NK-92 treated with Interleukin-12 subunit alpha and Interleukin-12 subunit beta, amount 100 ng/mL, for 24 hours (cell line): ENCODE data around the gene CEL.
"Not testable (repeated sequence)": the region's sequence is repeated elsewhere in the genome, so short reads cannot be mapped to it uniquely, and the experiment has no call there.

Experiments
- DNase-seq: peaks from one replicate; lab custom pipeline; 2025; lab: John Stamatoyannopoulos, UW

Gene CEL

DNA sequence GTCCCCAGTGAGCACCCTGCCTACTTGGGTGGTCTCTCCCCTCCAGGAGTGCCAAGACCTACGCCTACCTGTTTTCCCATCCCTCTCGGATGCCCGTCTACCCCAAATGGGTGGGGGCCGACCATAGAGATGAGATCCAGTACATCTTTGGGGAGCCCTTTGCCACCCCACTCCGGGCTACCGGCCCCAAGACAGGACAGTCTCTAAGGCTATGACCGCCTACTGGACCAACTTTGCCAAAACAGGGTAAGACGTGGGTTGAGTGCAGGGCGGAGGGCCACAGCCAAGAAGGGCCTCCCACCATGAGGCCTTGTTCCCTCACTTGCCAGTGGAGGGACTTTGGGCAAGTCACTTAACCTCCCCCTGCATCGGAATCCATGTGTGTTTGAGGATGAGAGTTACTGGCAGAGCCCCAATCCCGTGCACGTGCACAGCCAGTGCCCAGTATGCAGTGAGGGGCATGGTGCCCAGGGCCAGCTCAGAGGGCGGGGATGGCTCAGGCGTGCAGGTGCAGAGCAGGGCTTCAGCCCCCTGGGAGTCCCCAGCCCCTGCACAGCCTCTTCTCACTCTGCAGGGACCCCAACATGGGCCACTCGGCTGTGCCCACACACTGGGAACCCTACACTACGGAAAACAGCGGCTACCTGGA is 24.6 kb downstream of the CEL start:
- DNase-seq = not testable (repeated sequence)

DNA sequence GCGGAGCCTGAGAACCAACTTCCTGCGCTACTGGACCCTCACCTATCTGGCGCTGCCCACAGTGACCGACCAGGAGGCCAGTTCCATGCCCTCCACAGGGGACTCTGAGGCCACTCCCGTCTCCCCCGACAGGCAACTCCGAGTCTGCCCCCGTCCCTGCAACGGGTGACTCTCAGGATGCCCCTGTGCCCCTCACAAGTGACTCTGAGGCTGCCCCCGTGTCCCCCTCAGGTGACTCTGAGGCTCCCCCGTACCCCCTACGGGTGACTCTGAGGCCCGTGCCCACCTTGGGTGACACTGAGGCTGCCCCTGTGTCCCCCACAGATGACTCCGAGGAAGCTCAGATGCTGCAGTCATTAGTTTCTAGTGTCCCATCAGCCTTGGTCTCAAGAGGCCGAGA is 25.1 kb downstream of the CEL start:
- DNase-seq = no peak

DNA sequence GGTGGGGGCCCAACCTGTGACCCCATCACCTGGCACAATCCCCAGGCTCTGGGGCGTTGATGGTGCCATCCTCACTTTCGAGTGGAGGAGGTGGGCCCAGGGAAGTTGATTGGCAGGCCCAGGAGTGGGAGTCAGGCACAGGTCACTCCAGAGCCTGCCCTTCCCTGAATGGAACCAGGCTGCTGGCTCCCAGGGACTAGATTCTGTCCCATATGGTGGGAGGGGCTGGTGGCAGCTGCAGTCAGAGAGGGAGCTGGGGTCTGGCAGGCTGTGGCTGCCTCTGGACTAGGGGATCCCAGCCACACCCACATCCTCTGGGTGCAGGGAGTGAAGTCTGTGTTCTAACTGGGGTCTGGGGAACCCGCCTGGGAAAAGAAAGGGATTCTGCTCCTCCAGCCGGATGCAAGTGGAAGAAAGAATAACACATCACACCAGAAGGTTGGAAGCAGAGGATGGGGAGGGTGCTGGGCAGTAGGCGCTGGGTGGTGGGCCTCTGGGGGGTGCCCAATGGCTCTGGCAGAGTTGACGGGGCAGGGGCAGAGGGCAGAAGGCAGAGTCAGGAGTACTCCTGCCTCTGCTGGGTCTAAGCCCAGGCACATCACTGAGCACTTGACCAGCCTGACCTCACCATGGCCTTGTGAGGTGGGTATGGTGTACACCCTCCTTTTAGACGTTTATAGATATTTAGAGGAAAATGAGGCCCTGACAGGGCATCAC is 25.8 kb downstream of the CEL start:
- DNase-seq = no peak

DNA sequence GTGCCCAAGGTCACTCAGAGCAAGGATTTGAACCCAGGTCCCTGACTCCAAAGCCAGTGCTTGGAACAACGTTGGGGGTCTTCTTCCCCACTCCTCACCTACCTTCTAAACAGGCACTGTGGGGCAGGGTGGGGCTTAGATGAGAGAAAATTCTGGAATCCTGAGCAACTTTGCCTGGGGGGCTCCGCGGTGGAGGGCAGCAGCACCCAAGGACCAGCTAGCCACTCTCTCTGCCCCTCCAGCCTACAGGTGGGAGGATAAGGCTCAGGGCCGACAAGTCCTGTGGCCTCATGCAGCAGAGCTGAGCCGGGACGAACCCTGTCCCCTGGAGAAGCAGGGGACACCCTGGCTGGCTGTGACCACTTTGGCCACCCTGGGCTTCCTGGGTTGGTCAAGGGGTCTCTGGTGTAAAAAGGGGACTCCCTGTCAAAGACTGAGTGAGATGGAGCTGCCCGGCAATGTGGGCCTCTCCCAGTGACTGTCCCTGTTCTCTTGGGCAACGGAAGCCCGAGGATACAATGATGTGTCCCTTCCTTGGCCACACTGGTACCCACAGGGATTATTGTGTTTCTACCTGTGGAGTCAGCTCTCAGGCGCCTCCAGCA is 26.5 kb downstream of the CEL start:
- no peak for DNase-seq

DNA sequence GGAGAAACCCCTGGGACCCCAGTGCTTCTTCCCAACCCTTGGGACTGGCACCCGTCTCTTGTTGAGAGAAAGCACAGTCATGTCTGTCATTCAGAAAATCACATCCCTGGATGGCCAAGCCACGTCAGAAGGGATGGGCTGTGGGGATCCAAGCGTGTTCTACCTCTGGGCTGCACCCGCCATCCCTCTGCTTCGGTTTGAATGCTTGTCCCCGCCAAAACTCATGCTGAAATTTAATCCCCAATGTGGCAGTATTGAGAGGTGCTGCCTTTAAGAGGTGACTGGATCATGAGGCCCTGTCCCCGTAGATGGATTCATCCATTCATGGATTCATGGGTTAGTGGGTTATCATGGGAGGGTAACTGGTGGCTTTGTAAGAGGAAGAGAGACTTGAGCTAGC is 27.0 kb downstream of the CEL start:
- DNase-seq = no peak

DNA sequence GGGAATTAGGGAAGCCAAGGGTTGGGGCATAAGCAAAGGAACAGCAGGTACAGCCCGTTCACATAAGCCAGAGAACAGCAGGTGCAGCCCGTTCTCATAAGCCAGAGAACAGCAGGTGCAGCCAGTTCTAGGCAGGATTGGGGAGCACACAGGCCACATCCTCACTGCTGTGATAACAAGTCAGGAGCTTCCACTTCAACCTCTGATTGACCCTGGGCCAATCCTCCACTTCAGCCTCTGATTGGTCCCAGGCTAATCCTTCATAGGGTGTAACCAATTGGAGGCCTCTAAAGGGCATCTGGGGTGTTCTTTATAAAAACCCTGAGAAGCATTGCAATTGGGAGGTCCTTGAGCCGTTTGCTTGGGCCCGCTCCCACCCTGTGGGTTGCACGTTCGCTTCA is 27.5 kb downstream of the CEL start:
- DNase-seq = no peak

DNA sequence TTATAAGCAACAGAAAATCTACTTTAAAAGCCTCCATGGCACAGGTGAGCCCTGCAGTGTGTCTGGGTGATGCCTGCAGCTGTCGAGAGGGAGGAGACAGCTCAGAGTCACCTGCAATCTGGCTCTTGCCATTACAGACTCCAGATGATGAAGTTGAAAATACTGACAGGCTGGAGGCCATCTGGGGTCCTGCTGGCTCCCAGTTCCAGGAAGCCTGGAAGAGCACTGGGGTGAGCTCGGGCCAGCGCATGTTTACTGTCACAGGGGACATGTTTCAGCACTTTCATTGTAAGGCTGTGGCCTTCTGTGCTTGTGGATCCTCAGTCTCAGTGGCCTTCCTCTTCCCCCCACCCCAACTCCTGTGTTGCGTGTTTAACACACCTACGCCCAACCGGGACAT is 28.4 kb downstream of the CEL start:
- no peak for DNase-seq

DNA sequence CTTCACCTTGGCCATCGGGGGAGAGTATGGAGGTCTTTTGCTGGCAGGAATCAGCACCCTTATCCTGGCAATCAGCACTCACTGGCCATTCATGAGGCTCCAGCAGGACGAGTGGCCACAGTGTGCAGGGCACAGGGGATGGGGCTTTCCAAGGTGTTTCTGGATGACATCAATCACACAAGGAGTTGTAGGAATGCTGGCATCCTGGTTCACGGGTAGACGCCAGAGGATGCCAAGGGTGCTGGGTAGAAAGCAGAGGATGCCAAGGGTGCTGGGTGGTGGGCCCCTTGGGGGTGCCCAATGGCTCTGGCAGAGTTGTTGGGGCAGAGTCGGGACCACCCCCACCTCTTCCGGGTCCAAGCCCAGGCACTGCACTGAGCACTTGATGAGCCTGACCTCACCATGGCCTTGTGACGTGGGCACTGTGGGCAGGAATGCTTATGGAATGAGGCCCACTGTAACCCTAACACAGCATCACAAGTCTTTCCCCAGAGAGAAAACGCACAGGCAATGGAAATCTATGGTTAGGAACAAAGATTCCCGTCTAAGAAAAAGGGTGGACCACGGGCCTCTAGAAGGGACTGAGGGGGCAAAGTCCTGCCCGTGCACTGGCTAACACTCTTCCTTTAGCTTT is 29.1 kb downstream of the CEL start:
- DNase-seq = no peak

DNA sequence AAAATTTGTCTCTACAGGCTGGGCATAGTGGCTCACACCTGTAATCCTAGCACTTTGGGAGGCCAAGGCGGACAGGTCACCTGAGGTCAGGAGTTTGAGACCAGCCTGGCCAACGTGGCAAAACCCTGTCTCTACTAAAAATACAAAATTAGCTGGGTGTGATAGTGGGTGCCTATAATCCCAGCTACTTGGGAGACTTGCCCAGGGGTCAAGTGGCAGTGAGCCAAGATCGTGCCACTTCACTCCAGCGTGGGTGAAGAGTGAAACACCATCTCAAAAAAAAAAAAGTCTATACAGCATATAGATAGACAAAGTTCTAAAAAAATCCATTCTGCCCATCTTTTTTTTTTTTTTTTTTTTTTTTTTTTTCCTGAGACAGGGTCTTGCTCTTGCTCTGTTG is 32.6 kb downstream of the CEL start:
- DNase-seq = not testable (repeated sequence)

DNA sequence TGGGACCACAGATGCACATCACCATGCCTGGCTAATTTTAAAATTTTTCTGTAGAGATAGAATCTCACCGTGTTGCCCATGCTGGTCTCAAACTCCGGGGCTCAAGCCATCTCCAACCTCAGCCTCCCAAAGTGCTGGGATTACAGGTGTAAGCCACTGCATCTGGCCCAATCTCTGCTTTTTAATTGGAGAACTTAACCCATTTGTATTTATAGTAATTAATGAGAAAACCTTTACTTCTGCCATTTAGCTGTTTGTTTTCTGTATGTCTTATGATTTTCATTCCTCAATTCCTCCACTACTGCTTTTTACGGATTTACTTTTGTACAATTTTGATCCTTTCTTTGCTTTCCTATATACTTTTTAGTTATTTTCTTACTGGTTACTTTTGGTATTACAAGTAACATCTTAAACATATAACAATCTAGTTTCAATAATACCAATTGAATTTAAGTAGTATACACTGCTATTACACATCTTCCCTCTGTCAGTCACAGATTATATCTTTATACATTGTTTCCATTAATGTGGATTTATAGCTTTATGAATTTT is 33.1 kb downstream of the CEL start:
- no peak for DNase-seq

DNA sequence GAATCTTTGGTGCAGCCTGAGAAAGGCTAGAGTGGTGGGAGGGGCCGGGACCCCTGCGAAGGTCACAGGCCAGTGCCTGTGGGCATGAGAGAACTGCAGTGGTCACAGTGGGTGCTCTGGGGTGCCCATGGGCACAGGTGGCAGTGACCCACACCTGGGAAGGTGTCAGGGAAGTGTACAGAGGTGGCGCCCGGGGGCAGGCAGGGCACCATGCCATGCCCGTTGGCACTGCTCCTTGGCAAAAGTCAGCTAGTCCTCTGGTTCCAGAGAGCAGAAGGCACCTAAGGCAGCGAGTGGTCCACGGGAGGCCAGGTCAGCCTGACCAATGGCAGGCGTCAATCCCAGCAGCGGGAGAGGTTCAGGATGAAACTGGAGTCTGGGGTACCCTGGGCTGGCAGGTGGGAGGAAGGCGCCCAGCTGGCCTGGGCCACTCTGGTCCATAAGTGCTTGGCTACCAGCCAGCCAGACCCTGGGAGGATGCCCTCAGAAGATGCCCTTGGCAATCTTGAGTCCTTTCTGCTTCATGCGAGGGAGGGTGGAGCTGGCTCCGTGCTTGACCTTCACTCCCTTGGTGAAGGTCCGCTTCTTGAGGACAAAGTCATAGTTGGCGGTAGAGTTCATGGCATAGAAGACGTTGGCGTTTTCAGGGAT is 36.4 kb downstream of the CEL start:
- DNase-seq = no peak

DNA sequence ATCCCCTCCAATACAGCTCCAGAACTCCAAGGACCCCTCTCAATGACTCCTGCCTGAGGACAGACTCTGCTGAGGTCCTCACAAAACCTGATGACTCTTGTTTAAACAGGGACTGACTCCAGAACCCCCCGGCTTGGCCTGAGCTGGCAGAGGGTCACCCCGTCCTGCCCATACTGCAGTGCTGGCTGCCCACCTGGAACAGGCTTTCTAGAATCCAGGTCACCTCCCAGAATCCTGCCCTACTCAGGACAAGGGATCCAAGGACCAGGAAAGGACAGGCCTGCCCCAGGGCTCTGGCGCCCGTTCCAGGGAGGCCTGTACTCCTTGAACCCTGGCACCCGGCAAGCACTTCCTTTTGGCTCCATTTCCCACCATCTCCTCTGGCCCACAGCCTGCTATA is 37.1 kb downstream of the CEL start:
- no peak for DNase-seq

DNA sequence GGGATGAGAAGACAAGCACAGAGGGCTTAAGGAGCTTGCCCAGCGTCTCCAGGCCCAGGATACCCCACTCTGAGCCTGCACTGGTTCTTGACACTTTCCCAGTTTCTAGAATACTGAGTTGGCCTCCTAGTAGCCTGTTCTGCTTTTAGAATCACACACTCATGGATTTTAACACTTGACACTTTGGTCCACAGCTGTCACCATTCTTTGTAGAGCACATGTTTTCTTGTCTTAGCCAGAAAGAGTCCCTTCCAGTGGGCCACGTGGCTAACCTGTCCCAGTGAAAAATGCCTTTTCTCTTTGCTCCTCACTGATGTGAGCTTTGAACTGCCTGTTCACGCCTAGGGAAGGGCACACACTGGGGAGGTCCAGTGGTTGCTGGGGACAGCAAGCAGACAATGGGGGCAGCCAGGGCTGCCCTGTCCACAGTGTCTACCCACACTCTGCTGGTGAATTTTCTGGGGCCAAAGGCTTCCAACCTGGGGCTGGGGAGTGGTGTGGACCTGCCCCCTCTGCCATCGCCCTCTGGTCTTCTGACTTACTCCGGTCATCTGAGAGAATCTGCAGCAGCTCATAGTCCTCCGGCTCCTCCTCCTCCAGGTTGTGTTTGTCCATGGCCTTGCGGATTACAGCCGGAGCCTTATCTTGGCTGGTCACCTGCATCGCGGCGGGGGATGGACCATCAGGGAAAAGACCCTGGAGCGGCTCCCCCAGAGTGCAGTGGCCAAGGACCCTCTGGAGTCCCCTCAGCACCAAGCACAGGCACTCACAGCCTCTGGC is 38.1 kb downstream of the CEL start:
- DNase-seq = no peak

DNA sequence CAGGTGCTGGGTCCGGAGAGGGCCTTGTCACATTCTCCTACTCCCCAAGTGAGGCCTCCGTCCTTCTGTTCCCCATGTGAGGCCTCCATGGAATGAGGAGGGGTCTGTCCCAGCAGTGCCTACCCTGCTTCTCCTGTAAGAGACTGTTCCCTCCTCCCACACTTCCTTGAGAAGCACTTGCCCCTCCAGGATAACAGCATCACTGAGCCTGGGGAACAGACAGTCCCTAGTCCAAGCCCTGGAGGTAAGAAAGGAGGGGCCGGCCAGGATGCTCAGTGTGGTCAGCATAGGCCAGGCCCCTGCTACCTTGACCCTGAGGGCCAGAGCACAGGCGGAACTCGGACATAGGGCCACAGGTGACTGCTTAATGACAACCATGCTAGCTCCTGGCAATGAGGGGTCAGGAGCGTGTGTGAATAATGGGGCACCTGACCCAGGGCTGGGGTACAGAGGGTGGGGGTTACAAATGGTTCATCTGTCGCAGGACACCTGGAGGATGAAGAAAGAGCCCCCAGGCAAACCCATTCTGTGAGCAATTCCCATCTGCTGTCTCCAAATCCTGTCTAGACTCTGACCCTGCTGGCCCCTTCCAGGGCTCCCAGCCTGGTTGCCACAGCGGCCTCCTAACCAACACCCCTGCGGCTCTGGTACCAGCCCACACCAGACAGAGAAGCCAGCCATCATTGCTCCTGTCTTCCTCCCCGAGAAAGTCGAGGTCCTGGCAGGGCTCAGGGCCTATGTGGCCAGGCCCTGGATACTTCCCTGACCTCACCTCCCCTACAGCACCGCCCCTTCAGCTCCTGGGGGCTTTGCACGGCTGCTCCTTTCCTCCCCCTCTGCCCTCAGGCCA is 39.0 kb downstream of the CEL start:
- no peak for DNase-seq

DNA sequence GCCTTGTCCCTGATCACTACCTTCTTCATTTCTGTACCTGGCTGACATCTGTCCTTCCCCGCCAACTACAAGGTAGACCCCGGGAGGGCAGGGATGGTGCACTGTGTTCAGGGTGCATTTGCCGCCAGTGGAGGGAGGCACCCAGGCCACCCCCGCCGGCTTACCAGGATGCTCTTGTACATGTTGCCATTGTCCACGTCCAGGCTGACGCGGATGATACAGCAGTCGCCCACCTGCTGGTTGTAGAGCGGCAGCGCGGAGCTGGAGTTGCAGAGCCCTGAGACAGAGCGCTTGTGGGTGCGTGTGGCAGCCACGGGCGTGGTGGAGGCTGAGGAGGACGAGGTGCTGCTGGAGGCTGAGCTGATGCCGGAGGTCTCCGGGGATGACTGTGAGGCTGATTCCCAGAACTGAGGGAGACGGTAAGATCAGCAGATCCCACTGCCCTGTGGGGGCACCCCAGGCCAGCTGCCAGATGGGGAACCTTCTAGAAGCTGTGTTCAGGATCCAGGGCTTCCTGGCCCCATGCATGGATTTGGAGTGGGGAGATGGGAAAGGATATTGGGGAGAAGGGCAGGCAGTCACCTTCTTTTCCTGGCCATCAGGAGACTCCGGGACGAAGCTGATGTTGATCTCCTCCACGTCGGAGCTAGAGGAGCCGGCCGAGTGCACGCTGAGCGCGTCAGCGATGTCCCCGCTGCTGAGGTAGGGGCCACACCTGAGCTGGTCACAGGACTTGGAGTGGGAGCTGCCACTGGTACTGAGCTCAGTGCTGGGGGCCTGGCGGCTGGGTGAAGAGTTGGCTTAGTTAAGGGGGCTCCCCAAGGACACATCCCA is 39.8 kb downstream of the CEL start:
- no peak for DNase-seq

DNA sequence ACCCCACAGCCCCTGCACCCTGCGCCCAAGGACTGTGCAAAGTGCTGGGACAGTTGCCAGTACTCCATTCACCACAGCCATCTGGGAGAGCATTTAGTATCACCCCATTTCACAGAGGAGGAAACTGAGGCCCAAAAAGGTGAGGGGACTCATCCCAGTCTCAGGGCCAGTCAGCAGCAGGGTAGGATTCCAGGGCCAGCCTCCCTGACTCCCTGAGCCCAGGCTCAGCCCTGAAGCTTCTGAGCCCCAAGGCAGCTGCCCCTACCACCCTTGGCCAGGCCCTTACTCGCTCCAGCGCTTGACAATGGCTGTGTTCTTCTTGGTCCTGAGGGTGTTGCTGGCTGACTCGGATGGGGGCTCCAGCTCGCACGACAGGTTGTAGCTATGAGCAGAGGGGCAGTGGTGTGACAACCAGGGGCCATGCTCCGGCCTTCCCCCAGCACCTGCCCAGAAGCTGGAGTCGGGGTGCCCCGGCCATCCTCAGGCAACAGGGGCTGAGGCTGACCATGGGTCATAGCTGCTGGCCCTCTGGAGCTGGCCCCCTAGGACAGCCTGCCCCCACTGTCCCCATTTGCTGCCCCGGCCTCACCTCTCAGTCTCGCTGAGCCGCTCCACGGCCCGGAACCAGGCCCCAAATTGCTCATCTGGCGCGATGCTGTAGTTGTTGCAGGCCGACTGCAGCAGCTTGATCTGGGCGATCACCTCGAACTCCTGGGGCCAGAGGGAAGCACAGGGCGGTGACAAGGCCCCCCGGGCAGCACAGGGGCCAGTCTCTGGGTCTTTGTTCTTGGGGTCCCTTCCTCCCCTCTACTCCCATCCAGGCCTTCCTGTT is 40.6 kb downstream of the CEL start:
- DNase-seq = no peak

DNA sequence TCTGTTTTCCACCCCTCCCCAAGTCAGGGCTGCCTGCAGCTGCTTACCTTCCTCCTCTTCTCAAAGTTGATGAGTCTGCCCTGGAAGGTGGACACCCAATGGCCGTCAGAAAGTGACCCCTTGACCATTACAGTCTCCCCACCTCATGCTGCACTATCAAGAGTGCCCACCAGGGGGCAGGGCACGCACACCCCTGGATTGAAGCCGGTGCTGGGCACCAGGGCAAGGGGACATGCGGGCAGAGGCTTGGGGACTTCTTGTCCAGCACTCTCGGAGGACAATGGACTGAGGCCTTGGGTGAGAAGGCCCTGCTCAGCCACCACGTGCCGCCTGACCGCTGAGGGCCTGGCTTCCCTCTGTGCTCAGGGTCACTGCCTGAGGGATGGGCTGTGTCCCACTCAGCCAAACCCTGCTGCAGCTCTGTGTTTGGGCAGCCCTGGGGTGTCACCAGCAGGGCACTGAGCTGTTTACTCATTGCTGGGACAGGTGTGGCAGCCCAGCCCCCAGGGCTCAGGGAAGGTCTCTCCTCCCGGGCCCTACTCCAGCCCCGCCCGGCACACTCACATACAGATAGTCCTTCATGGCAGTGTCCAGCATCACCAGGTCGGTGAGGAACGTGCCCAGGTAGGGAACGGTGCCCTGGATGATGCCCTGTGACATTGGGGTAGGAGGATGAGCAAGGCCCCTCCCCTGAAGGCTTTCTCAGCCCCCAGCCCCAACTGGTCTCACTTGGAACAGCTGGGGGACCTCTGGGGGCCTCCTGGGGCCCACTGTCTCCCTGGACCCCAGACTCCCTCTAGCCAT is 41.6 kb downstream of the CEL start:
- no peak for DNase-seq

DNA sequence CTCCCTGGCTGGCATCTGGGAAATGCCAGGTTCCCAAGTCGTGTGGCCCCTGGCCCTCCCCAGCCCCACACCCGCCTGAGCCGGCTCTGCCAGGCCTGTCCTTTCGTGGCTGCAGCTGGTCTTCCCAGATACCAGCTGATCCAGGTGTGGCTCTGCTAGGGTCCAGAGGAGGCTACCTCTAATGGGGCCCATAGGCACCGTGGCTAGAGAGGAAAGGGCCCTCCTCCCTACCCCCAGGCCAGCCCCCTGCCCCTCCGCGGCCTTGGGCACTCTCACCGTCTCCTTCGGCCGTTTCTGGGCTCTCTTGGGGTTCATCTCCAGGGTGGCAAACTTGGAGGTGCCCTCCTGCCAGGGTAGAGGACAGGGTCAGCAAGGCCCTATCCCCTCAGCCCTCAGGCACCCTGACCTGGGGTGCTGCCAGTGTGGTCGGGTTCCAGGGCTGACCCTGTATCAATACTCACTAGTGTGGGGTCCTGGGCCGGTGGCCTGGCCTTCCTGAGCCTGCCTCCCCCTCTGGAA is 42.3 kb downstream of the CEL start:
- DNase-seq = no peak
